Fibroblast of lung (primary cell): ENCODE measurements around the gene CLGN. TPM values are rescaled to one million over a fixed set of nuclear protein-coding genes. Genes with fewer than 3 reads are reported as not detected.

ENCODE experiments used
- DNase-seq, 2 donors: peaks; one replicate each; pipeline versions ENCODE4 v3.0.0 to v3.0.0-alpha.2; 2010; ENCODE audit warnings: low read depth in 2 of 2
- H2AFZ ChIP-seq: 2 replicates; pipeline ENCODE4 v1.5.1; 2012; ENCODE audit warnings: low read length, control low read depth, inconsistent platforms
- H3K27ac ChIP-seq: 2 replicates; pipeline ENCODE4 v1.5.1; 2011; ENCODE audit warnings: low read length, control low read depth; ENCODE audit not compliant: insufficient read depth
- H3K27me3 ChIP-seq: 2 replicates; pipeline ENCODE4 v1.5.1; 2011; ENCODE audit warnings: mild to moderate bottlenecking, low read length; ENCODE audit not compliant: control insufficient read depth, insufficient read depth
- H3K36me3 ChIP-seq: 2 replicates; pipeline ENCODE4 v1.5.1; 2011; ENCODE audit warnings: low read length; ENCODE audit not compliant: control insufficient read depth, insufficient read depth
- H3K4me1 ChIP-seq: 2 replicates; pipeline ENCODE4 v1.5.1; 2011; ENCODE audit warnings: low read length; ENCODE audit not compliant: control insufficient read depth, insufficient read depth; ENCODE audit errors: extremely low read depth
- H3K4me2 ChIP-seq: 2 replicates; pipeline ENCODE4 v1.5.1; 2011; ENCODE audit warnings: low read length, control low read depth; ENCODE audit not compliant: insufficient read depth; ENCODE audit errors: extremely low read depth
- H3K4me3 ChIP-seq, 4 experiments: fragments of 200-600 bp in 1 of 4; sonication (generic) in 1 of 4; replicated peaks in 1 of 4; 2 replicates each; pipeline ENCODE4 v1.5.1; 2011 to 2016; ENCODE audit warnings: low read length in 4 of 4, low read depth in 3 of 4, mild to moderate bottlenecking in 3 of 4, control low read depth in 2 of 4, inconsistent platforms in 1 of 4, mixed read lengths in 1 of 4; ENCODE audit not compliant: insufficient read depth in 1 of 4; ENCODE audit errors: control extremely low read depth in 1 of 4
- H3K79me2 ChIP-seq: 2 replicates; pipeline ENCODE4 v1.5.1; 2012; ENCODE audit warnings: mild to moderate bottlenecking, low read length, inconsistent platforms; ENCODE audit not compliant: control insufficient read depth, insufficient read depth
- H3K9ac ChIP-seq: 2 replicates; pipeline ENCODE4 v1.5.1; 2011; ENCODE audit warnings: mild to moderate bottlenecking, low read length, control low read depth; ENCODE audit not compliant: insufficient read depth
- H3K9me3 ChIP-seq: 2 replicates; pipeline ENCODE4 v1.5.1; 2012; ENCODE audit warnings: low read depth, low read length; ENCODE audit not compliant: control insufficient read depth, insufficient read depth
- H4K20me1 ChIP-seq: 2 replicates; pipeline ENCODE4 v1.5.1; 2011; ENCODE audit warnings: low read length; ENCODE audit not compliant: control insufficient read depth, insufficient read depth; ENCODE audit errors: extremely low read depth
- CTCF ChIP-seq, 2 donors: IDR thresholded peaks in 1 of 2; conservative IDR thresholded peaks in 1 of 2; 1 replicate in 1 of 2; 2 replicates in 1 of 2; pipeline ENCODE4 v1.5.1; 2011 to 2012; ENCODE audit warnings: low read length in 2 of 2, control low read depth in 1 of 2, inconsistent platforms in 1 of 2, low read depth in 1 of 2, mild to moderate bottlenecking in 1 of 2
- EZH2 ChIP-seq: IDR thresholded peaks from 2 replicates; pipeline ENCODE4 v1.5.1; 2012; ENCODE audit warnings: low read length, control low read depth, mild to moderate bottlenecking; ENCODE audit errors: missing control alignments
- polyA plus RNA-seq, 2 donors: library from polyadenylated mRNA; depleted of rRNA in 1 of 2; stranded (reverse) in 1 of 2; unstranded in 1 of 2; fragments of >200 nt; gene quantifications; 2 replicates each; pipeline ENCODE4 v1.2.1, GENCODE V29; 2011 to 2012; ENCODE audit warnings: missing spikeins in 1 of 2
- total RNA-seq: library from RNA; depleted of rRNA; stranded (reverse); fragments of >200 nt; gene quantifications from 2 replicates; pipeline ENCODE4 v1.2.1, GENCODE V29; 2014

Gene CLGN
- total and polyA plus RNA-seq, 2 donors (not counting 1 experiment from before 2014, with no cell fraction given) = 3.4 to 18.0 TPM

GRCh38 chr4:140343303-140343702, 84.1 kb downstream of the CLGN start:
- no peaks in the 10 kb centered on the region for H3K9me3 ChIP-seq
- H3K9ac ChIP-seq = no peak overlapping the region
- no peak overlapping the region for H3K4me2 ChIP-seq
- no peaks in the 10 kb centered on the region for H3K36me3 ChIP-seq
- H3K27ac ChIP-seq = no peak overlapping the region
- no peaks in the 10 kb centered on the region for H4K20me1 ChIP-seq
- no peaks in the 10 kb centered on the region for H3K4me1 ChIP-seq
- peak in 1 of 2 donors; percentile 40 for DNase-seq
- no peak overlapping the region for H3K4me3 ChIP-seq
- H3K27me3 ChIP-seq = peaks cover 2% of the 10 kb centered on the region
- TF ChIP-seq CTCF (conservative IDR thresholded peaks at IDR 0.05 in 1 of 2, IDR thresholded peaks at IDR 0.05 in 1 of 2; ENCODE audit: low read depth in 1 of 2, low read length in 2 of 2) (no peak), EZH2 (no peak)
- H2AFZ ChIP-seq = no peak overlapping the region
- H3K79me2 ChIP-seq = no peaks in the 10 kb centered on the region

- H3K9me3 ChIP-seq = no peaks in the 10 kb centered on the region
- peaks cover 2% of the 10 kb centered on the region for H3K27me3 ChIP-seq
- H3K9ac ChIP-seq = no peak overlapping the region
- no peak for DNase-seq
- no peaks in the 10 kb centered on the region for H3K4me1 ChIP-seq
- no peaks in the 10 kb centered on the region for H3K36me3 ChIP-seq
- TF ChIP-seq CTCF (conservative IDR thresholded peaks at IDR 0.05 in 1 of 2, IDR thresholded peaks at IDR 0.05 in 1 of 2; ENCODE audit: low read depth in 1 of 2, low read length in 2 of 2) = no peak
- TF ChIP-seq EZH2 = no peak
- H4K20me1 ChIP-seq = no peaks in the 10 kb centered on the region
- no peaks in the 10 kb centered on the region for H3K79me2 ChIP-seq
- no peak overlapping the region for H2AFZ ChIP-seq
- no peak overlapping the region for H3K4me2 ChIP-seq
- H3K27ac ChIP-seq = no peak overlapping the region
- no peak overlapping the region for H3K4me3 ChIP-seq
Measured at GRCh38 chr4:140342620-140343019, 84.8 kb downstream of the CLGN start.

Other genes starting within 250 kb of the CLGN start
- gene SCOC, start 54.0 kb downstream of the CLGN start, total RNA-seq = 33.9 and 40.1 TPM in 2 replicates
- gene SCOC, start 54.0 kb downstream of the CLGN start, polyA plus RNA-seq = 57.4 and 72.3 TPM in 2 replicates
- gene MGAT4D, start 70.6 kb upstream of the CLGN start, total RNA-seq = not detected in 2 replicates
- gene MGAT4D, start 70.6 kb upstream of the CLGN start, polyA plus RNA-seq = not detected in 2 replicates
- 25.1 and 31.3 TPM in 2 replicates for gene ELMOD2, start 96.5 kb upstream of the CLGN start, total RNA-seq
- 14.3 and 20.4 TPM in 2 replicates for gene ELMOD2, start 96.5 kb upstream of the CLGN start, polyA plus RNA-seq
- gene UCP1, start 141.3 kb upstream of the CLGN start, total RNA-seq = not detected in 2 replicates
- not detected in 2 replicates for gene UCP1, start 141.3 kb upstream of the CLGN start, polyA plus RNA-seq